GM12865 (cell line): ENCODE measurements around the gene RAB11FIP3.
"Not testable (repeated sequence)": the region's sequence is repeated elsewhere in the genome, so short reads cannot be mapped to it uniquely, and the experiment has no call there.

ENCODE experiments used
- DNase-seq: peaks from one replicate; pipeline ENCODE4 v3.0.0; 2010; ENCODE audit warnings: low read depth
- H3K4me3 ChIP-seq: 2 replicates; pipeline ENCODE4 v1.5.1; 2011; ENCODE audit warnings: mild to moderate bottlenecking, low read depth, low read length, control low read depth
- CTCF ChIP-seq: IDR thresholded peaks from 2 replicates; pipeline ENCODE4 v1.5.1; 2011; ENCODE audit warnings: low read length, control low read depth, low read depth, inconsistent platforms; ENCODE audit not compliant: insufficient read depth; ENCODE audit errors: missing control alignments

RAB11FIP3 gene

GRCh38 chr16:472199-472504 is 46.7 kb downstream of the RAB11FIP3 start:
- no peak for DNase-seq
- no peak for TF ChIP-seq CTCF
- H3K4me3 ChIP-seq, result no peak overlapping the region

DNA sequence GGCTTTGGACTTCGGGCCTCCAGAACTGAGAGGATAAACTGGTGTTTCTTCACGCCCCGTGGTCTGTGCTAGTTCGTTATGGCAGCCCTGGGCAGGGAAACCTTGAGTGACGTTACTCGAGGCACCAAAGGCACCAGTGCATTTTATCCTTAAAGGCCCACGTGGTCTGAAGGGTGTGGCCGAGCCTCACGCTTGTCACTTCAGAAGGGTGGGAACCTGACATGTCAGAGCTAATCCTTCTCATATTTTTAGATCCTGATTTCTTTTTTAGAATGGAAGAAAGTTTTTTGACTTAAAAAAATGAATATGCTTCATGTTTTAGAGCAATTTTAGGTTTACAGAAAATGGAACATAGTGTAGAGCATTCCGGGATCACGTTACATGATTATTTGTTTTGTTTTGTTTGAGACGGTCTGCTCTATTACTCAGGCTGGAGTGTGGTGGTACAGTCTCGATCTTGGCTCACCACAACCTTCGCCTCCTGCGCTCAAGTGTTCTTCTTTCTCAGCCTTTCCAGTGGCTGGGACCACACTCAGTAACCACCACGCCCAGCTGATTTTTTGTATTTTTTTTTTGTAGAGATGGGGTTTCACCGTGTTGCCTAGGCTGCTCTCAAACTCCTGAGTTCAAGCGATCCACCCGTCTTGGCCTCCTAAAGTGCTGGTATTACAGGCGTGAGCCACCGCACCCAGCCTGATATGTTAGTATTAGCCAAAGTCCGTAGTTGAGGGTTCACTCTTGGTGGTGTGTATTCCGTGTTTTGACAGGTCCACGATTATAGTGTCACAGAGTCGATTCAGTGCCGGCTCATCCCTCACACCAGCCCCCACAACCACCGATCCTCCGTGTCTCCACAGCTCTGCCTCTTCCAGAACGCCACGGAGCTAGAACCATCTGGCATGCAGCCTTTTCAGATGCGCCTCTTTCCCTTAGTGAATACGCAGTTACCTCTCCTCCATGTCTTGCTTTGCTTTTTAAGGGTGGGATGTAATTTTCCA is 47.9 kb downstream of the RAB11FIP3 start:
- DNase-seq, result no peak
- TF ChIP-seq CTCF, result no peak
- no peak overlapping the region for H3K4me3 ChIP-seq

DNA sequence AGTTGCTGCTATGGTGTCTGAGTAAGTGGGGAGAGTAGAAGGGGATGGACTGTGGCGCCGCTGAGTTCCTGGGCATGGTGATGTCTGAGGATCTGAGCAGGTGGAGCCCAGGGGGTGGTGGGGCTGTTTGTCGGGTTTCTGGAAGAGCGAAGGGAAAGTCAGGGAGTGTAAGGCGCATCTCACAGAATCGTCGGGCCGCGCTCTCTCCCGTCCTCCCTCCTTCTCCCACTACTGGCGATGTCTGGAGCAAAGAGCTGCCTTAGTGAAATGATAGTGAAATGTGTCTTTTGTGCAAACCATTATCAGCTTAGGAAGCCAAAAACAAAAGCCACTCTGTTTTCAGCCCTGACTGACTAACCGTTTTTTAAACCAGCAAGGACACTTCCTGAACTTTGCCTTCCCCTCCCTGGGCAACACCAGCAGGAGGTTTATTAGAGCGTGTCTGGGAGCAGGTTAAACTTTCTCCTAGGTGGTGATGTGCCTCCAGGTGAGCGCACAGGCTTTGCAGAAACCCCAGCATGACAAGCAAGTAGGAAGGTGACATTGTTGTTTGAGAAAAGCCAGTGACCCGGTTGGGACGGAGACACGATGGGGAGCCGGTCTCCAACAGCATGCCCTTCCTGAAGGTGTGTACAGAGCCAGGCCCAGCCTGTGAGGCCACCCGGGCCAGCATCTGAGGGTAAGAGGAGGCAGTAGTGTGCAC is 49.1 kb downstream of the RAB11FIP3 start:
- H3K4me3 ChIP-seq, result no peak overlapping the region
- DNase-seq, result no peak
- no peak for TF ChIP-seq CTCF

DNA sequence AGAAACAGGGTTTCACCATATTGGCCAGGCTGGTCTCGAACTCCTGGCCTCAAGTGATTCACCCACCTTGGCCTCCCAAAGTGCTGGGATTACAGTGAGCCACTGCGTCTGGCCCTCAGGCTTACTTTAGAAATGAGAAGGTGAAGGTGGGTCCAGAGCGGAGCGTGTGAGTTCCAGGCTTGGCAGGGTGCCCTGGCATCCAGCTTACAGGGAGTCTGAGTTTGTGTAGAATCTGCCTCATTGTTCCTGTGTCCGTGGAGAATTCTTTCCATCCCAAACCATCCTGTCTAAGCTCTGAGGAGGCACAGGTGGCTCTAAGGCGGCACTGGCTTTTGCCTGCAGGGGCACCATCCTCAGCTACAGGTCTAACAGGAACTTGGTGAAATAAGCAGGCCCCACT is 50.6 kb downstream of the RAB11FIP3 start:
- H3K4me3 ChIP-seq, result no peak overlapping the region
- TF ChIP-seq CTCF, result no peak
- DNase-seq, result no peak

DNA sequence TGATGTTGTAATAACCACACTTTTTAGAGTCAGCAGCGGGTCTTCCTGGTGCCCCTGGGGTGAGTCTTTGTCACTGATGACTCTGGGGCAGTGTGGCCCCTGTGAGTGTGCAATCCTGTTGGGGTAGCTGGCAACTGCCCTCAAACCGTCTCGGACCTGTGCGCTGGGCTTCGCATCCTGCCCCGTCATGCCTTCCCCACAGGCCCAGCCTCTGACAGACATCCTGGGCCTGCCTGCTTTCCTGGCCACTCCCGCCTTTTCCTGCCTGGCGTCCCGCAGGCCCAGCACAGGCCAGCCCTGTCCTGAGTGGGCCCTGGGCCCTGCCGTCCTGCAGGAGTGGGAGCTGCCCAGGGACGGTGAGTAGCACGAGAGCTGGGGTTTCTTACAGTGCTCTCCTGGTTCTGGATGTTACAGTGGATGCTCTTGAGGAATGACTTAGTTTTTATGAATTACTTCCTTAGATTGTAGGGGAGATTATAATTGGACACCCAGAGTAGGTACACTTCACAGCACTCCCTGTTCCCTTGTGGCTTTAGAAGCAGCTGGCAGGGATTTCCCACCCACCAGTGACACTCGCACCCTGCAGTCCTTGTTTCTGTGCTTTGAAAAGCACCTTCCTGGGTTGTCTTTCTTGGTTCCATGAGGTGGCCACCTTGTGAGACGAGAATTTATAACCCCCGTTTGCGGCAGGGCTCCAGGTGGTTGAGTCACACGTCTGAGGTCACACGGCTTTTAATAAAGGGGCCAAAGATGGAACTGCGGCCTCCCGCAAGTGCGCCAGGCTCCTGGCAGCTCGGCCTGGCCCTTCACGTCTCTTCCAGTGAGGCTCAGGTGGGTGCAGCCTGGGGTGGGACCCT is 52.1 kb downstream of the RAB11FIP3 start:
- peak; percentile 68 for DNase-seq
- no peak overlapping the region for H3K4me3 ChIP-seq
- TF ChIP-seq CTCF, result no peak

- H3K4me3 ChIP-seq, DNase-seq: not testable (repeated sequence)
Observed at GRCh38 chr16:478287-478686, 52.8 kb downstream of the RAB11FIP3 start.
